GM10248 (cell line): ENCODE data around the gene IQGAP1.

ENCODE experiments used
- CTCF ChIA-PET: fragments of 300-600 bp; sonication (Branson Sonifier 250); formaldehyde crosslinking; extraction: SDS; loops from one replicate; lab custom pipeline; 2021; ENCODE audit warnings: antibody characterized with exemption; lab: Yijun Ruan, JAX
- POLR2A ChIA-PET: fragments of 350-650 bp; sonication (Branson Sonifier 250); formaldehyde crosslinking; extraction: SDS; loops from one replicate; lab custom pipeline; 2020; ENCODE audit warnings: antibody characterized with exemption; lab: Yijun Ruan, JAX
- DNase-seq: peaks from one replicate; pipeline ENCODE4 v3.0.0; 2012; ENCODE audit errors: extremely low spot score
- TF ChIP-seq, protein P1 (sequence below): IDR thresholded peaks from 2 replicates; pipeline ENCODE4 v1.5.1; 2012; ENCODE audit warnings: mild to moderate bottlenecking, low read depth; ENCODE audit errors: extremely low read depth, missing control alignments, control extremely low read depth

Gene IQGAP1

DNA sequence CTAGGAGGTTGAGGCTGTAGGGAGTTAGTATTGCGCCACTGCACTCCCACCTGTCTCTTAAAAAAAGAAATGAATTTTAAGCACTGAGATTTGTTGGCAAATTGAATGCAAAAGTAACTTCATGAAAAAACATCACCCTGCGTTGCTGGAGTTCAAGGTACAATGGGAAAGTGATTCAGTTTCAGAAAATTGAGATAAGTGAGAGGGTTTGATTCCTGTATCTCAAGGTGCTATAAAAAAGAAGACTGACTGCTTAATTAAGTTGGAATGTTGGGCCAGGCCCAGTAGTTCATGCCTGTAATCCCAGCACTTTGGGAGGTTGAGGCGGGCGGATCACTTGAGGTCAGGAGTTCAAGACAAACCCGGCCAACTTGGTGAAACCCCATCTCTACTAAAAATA is 39.1 kb downstream of the IQGAP1 start:
- no peak for DNase-seq
- CTCF ChIA-PET = no interaction called here
- TF ChIP-seq, protein P1, sequence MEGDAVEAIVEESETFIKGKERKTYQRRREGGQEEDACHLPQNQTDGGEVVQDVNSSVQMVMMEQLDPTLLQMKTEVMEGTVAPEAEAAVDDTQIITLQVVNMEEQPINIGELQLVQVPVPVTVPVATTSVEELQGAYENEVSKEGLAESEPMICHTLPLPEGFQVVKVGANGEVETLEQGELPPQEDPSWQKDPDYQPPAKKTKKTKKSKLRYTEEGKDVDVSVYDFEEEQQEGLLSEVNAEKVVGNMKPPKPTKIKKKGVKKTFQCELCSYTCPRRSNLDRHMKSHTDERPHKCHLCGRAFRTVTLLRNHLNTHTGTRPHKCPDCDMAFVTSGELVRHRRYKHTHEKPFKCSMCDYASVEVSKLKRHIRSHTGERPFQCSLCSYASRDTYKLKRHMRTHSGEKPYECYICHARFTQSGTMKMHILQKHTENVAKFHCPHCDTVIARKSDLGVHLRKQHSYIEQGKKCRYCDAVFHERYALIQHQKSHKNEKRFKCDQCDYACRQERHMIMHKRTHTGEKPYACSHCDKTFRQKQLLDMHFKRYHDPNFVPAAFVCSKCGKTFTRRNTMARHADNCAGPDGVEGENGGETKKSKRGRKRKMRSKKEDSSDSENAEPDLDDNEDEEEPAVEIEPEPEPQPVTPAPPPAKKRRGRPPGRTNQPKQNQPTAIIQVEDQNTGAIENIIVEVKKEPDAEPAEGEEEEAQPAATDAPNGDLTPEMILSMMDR = no peak
- POLR2A ChIA-PET = no interaction called here

DNA sequence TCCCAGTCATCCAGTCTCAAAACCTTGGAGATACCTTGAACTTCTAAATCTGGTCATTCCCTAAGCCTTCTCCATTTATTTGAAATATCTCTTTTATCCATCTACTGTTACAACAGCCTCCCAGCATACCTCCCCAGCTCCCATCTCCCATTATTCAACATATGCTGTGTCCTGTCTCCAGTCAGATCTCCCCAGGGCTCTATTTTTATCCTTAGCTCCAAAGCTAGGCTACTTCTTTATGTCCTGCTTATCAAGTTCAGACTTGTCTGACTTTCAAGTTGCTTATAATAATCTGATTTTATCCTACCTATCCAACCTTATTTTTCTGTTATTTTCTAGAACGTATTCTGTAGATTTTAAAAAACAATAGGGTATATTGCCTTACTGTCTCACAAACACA is 44.2 kb downstream of the IQGAP1 start:
- DNase-seq = no peak
- CTCF ChIA-PET = interaction anchor here (1.0 to 1.4 kb wide), 2 partner anchors 9 to 33 kb away, joined by 3 to 5 read pairs; no protein-coding TSS in a partner anchor
- POLR2A ChIA-PET = no interaction called here
- TF ChIP-seq, protein P1 = no peak

- POLR2A ChIA-PET = no interaction called here
- no peak for DNase-seq
- CTCF ChIA-PET = interaction anchor here (1.0 to 1.6 kb wide), 5 partner anchors 10 to 116 kb away, joined by 3 to 4 read pairs (median 4); no protein-coding TSS in a partner anchor
- TF ChIP-seq, protein P1 = no peak
Observed at GRCh38 chr15:90435652-90436337, 47.8 kb downstream of the IQGAP1 start.

DNA sequence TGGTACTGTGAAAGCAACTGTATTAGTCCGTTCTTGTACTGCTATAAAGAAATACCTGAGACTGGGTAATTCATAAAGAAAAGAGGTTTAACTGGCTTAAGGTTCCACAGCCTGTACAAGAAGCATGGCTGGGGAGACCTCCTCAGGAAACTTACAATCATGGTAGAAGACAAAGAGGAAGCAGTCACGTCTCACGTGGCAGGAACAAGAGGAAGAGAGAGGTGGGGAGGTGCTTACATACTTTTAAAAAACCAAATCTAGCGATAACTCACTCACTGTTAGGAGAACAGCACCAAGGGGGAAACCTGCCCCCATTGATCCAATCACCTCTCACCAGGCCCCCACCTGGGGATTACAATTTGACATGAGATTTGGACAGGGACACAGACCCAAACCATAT is 48.9 kb downstream of the IQGAP1 start:
- DNase-seq = no peak
- ChIA-PET POLR2A (no interaction called here), CTCF (interaction anchor here (0.8 to 1.8 kb wide), 8 partner anchors 10 to 117 kb away, joined by 3 to 5 read pairs (median 4); no protein-coding TSS in a partner anchor)
- TF ChIP-seq, protein P1 = no peak

DNA sequence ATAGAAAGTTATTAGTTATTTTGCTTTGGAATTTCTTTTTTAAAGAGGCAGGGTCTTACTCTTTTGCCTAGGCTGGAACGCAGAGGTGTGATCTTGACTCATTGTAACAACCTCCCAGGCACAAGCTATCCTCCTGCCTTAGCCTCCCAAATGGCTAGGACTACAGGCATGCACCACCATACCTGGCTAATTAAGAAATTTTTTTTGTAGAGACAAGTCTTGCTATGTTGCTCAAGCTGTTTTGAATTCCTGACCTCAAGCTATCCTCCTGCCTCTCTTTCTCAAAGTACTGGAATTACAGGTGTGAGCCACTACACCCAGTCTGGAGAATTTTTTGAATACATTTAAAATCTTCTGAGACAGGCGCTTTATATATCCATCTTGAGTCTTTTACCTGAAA is 49.5 kb downstream of the IQGAP1 start:
- DNase-seq = no peak
- TF ChIP-seq, protein P1 = no peak
- CTCF ChIA-PET = interaction anchor here (0.7 to 1.8 kb wide), 5 partner anchors 14 to 54 kb away, joined by 3 to 5 read pairs (median 3); no protein-coding TSS in a partner anchor
- POLR2A ChIA-PET = no interaction called here

DNA sequence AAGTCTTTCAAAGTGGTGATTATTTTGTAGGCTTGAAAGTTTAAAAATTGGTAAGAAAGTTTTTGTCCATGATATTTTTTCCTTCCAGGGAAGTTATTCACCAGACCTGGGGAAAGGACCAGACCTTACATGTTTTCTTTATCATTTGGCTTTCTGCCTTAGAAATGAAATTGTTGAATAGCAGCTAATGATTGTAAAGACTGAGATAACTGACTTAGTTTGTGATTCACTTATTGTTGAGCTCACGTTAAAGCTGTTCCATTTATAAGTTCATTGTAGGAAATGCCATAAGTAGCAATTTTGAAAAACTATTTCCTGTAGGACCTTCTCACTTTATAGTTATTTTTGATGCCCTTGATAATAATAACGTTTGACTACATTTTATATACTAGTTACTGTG is 51.9 kb downstream of the IQGAP1 start:
- ChIA-PET POLR2A (no interaction called here), CTCF (interaction anchor here (1.1 to 1.7 kb wide), 4 partner anchors 9 to 42 kb away, joined by 3 to 6 read pairs (median 4); no protein-coding TSS in a partner anchor)
- no peak for DNase-seq
- TF ChIP-seq, protein P1 = no peak
